ENCODE data around the gene KRT3. TPM values are rescaled to one million over a fixed set of nuclear protein-coding genes. Genes with fewer than 3 reads are reported as not detected.

Gene KRT3
- total RNA-seq, 1 donor from 2014 or later = not detected

- Histone ChIP-seq H3K27me3 (ENCODE audit: control insufficient read depth, insufficient read depth, low read length) (peaks cover 10% of the 10 kb centered on the region), H3K4me3 (ENCODE audit: low read depth, low read length) (no peak overlapping the region), H3K36me3 (ENCODE audit: control insufficient read depth, insufficient read depth, low read length) (no peaks in the 10 kb centered on the region)
- DNase-seq (ENCODE audit: low read depth) = no peak
- TF ChIP-seq CTCF (IDR thresholded peaks at IDR 0.05; ENCODE audit: insufficient read depth, low read length, poor library complexity, severe bottlenecking) = no peak
Measured at GRCh38 chr12:52787324-52788191, 8.4 kb downstream of the KRT3 start.

GRCh38 chr12:52784909-52785308 is 11.0 kb downstream of the KRT3 start:
- peaks cover 11% of the 10 kb centered on the region for H3K27me3 ChIP-seq (ENCODE audit: control insufficient read depth, insufficient read depth, low read length)
- no peak for TF ChIP-seq CTCF (IDR thresholded peaks at IDR 0.05; ENCODE audit: insufficient read depth, low read length, poor library complexity, severe bottlenecking)

GRCh38 chr12:52783563-52784316 is 12.2 kb downstream of the KRT3 start:
- Histone ChIP-seq H3K27me3 (ENCODE audit: control insufficient read depth, insufficient read depth, low read length) (peaks cover 7% of the 10 kb centered on the region), H3K36me3 (ENCODE audit: control insufficient read depth, insufficient read depth, low read length) (no peaks in the 10 kb centered on the region), H3K4me3 (ENCODE audit: low read depth, low read length) (no peak overlapping the region)
- no peak for DNase-seq (ENCODE audit: low read depth)
- no peak for TF ChIP-seq CTCF (IDR thresholded peaks at IDR 0.05; ENCODE audit: insufficient read depth, low read length, poor library complexity, severe bottlenecking)

More at GRCh38 chr12:52784909-52785308, 11.0 kb downstream of the KRT3 start:
- H3K36me3 ChIP-seq (ENCODE audit: control insufficient read depth, insufficient read depth, low read length) = no peaks in the 10 kb centered on the region
- H3K4me3 ChIP-seq (ENCODE audit: low read depth, low read length) = no peak overlapping the region
- no peak for DNase-seq (ENCODE audit: low read depth)

GRCh38 chr12:52782502-52782901 is 13.4 kb downstream of the KRT3 start:
- Histone ChIP-seq H3K36me3 (ENCODE audit: control insufficient read depth, insufficient read depth, low read length) (no peaks in the 10 kb centered on the region), H3K4me3 (ENCODE audit: low read depth, low read length) (no peak overlapping the region), H3K27me3 (ENCODE audit: control insufficient read depth, insufficient read depth, low read length) (peaks cover 7% of the 10 kb centered on the region)
- DNase-seq (ENCODE audit: low read depth) = no peak
- TF ChIP-seq CTCF (IDR thresholded peaks at IDR 0.05; ENCODE audit: insufficient read depth, low read length, poor library complexity, severe bottlenecking) = no peak

- TF ChIP-seq CTCF (IDR thresholded peaks at IDR 0.05; ENCODE audit: insufficient read depth, low read length, poor library complexity, severe bottlenecking) = no peak
- H3K4me3 ChIP-seq (ENCODE audit: low read depth, low read length) = no peak overlapping the region
- peaks cover 10% of the 10 kb centered on the region for H3K27me3 ChIP-seq (ENCODE audit: control insufficient read depth, insufficient read depth, low read length)
- no peaks in the 10 kb centered on the region for H3K36me3 ChIP-seq (ENCODE audit: control insufficient read depth, insufficient read depth, low read length)
- no peak for DNase-seq (ENCODE audit: low read depth)
Measured at GRCh38 chr12:52781399-52782082, 14.4 kb downstream of the KRT3 start.
